ENCODE data around the gene SSH2. TPM values are rescaled to one million over a fixed set of nuclear protein-coding genes. Genes with fewer than 3 reads are reported as not detected.

Gene SSH2
- total and polyA plus RNA-seq, 2 experiments from 2014 or later: 8.3 to 18.9 TPM

DNA sequence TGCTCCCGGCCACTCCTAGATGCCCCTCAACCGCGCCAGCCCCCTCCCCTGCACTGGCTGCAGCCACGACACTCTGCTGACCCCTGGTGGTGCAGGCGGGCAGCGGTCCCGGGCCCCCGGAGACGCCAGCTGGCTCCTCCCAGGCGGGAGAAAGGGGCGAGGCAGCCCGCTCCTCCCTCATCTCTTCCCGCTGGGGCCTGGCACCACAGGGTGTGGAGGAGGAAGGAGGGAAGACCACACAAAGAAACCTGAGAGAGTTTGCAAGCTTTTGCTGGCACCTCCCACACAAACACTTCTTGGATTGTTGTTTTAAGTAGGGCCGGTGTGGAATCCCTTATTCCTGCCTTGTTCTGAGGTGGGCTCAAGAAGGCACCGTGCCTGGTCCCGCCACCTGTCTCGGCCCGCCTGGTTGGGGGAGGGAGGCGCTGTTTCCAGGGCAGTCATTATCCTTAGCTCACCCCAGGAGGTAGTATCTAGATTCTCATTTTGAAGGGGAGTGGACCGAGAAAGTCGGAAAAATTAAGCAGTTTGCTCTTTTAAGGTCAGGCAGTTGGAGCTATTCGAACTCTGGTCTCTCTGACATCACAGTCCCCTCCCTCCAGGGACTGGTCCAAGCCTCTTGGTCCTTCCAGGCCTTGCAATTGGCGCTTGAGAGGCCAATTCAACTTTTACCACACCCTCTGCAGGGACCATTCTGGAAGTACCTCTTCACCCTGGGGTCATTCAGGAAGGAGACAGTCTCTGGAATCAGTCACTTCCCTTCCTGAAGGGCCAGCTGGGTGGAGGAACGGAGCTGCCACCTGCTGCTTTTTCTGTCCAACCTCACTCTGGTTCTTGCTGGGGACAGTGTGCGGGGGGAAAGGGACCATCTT is 338.1 kb downstream of the SSH2 start:
- no peaks in the 10 kb centered on the region for H3K9me3 ChIP-seq (ENCODE audit: low read depth)
- H3K4me3 ChIP-seq: peak overlapping the region; percentile 66
- H3K79me2 ChIP-seq (ENCODE audit: insufficient read depth): peaks cover 19% of the 10 kb centered on the region
- no peak for TF ChIP-seq EZH2 (IDR thresholded peaks at IDR 0.05; ENCODE audit: insufficient read depth, poor library complexity, severe bottlenecking)
- TF ChIP-seq EZH2phosphoT487 (IDR thresholded peaks at IDR 0.05; ENCODE audit: insufficient read depth, low read depth): no peak
- peaks cover 20% of the 10 kb centered on the region; the same call in 1 of the 2 replicates for H3F3A ChIP-seq (ENCODE audit: insufficient read depth)
- 7% methylated on average over 22 to 25 of the region's 25 CpGs for WGBS, 2 experiments (ENCODE audit: low coverage in 1 of 2, low lambda C conversion rate in 2 of 2, missing lambda C conversion rate in 2 of 2)
- peak; percentile 84 for DNase-seq
- no peaks in the 10 kb centered on the region for H3K9me2 ChIP-seq (ENCODE audit: insufficient read depth)
- H3K36me3 ChIP-seq (ENCODE audit: low read depth): no peaks in the 10 kb centered on the region
- peaks cover 30% of the 10 kb centered on the region for H3K4me1 ChIP-seq (ENCODE audit: insufficient read depth)
- no peaks in the 10 kb centered on the region for H3K27me3 ChIP-seq (replicated peaks; ENCODE audit: insufficient read depth)
- H3K27ac ChIP-seq: peak overlapping the region; percentile 56; the same call in 1 of the 2 replicates
- no peaks in the 10 kb centered on the region for H4K20me1 ChIP-seq (ENCODE audit: insufficient read depth)
- H3K9ac ChIP-seq: peak overlapping the region; percentile 32; the same call in 1 of the 2 replicates
- in situ Hi-C loops (cut with MboI): no loop called here
- H3K4me2 ChIP-seq (ENCODE audit: unreplicated experiment): peak overlapping the region; percentile 63
- H2AFZ ChIP-seq: peak overlapping the region; percentile 79

- H3K4me3 ChIP-seq: peak overlapping the region; percentile 66
- H2AFZ ChIP-seq: peak overlapping the region; percentile 79
- no peaks in the 10 kb centered on the region for H4K20me1 ChIP-seq (ENCODE audit: insufficient read depth)
- WGBS, 2 experiments (ENCODE audit: low coverage in 1 of 2, low lambda C conversion rate in 2 of 2, missing lambda C conversion rate in 2 of 2): 1 to 4% methylated on average over 19 to 24 of the region's 31 CpGs
- H3K79me2 ChIP-seq (ENCODE audit: insufficient read depth): peaks cover 26% of the 10 kb centered on the region
- no peaks in the 10 kb centered on the region for H3K36me3 ChIP-seq (ENCODE audit: low read depth)
- peak overlapping the region; percentile 56 for H3K27ac ChIP-seq
- in situ Hi-C loops (cut with MboI): no loop called here
- peak overlapping the region; percentile 32; the same call in 1 of the 2 replicates for H3K9ac ChIP-seq
- peak overlapping the region; percentile 63 for H3K4me2 ChIP-seq (ENCODE audit: unreplicated experiment)
- no peaks in the 10 kb centered on the region for H3K9me3 ChIP-seq (ENCODE audit: low read depth)
- no peak for TF ChIP-seq EZH2phosphoT487 (IDR thresholded peaks at IDR 0.05; ENCODE audit: insufficient read depth, low read depth)
- TF ChIP-seq EZH2 (IDR thresholded peaks at IDR 0.05; ENCODE audit: insufficient read depth, poor library complexity, severe bottlenecking): no peak
- DNase-seq: peak; percentile 77
- no peaks in the 10 kb centered on the region for H3K27me3 ChIP-seq (replicated peaks; ENCODE audit: insufficient read depth)
- H3K9me2 ChIP-seq (ENCODE audit: insufficient read depth): no peaks in the 10 kb centered on the region
- peaks cover 30% of the 10 kb centered on the region for H3K4me1 ChIP-seq (ENCODE audit: insufficient read depth)
- peaks cover 20% of the 10 kb centered on the region; the same call in 1 of the 2 replicates for H3F3A ChIP-seq (ENCODE audit: insufficient read depth)
These were observed 338.8 kb downstream of the SSH2 start for GRCh38 chr17:29591146-29591736.

GRCh38 chr17:29590411-29591145 is 339.4 kb downstream of the SSH2 start:
- Histone ChIP-seq H3F3A (ENCODE audit: insufficient read depth) (peaks cover 20% of the 10 kb centered on the region; the same call in 1 of the 2 replicates), H2AFZ (peak overlapping the region; percentile 79), H3K9ac (peak overlapping the region; percentile 61; the same call in 1 of the 2 replicates), H3K36me3 (ENCODE audit: low read depth) (no peaks in the 10 kb centered on the region), H3K4me2 (ENCODE audit: unreplicated experiment) (peak overlapping the region; percentile 63), H3K4me3 (peak overlapping the region; percentile 66), H4K20me1 (ENCODE audit: insufficient read depth) (no peaks in the 10 kb centered on the region), H3K27ac (peak overlapping the region; percentile 56), H3K9me2 (ENCODE audit: insufficient read depth) (no peaks in the 10 kb centered on the region), H3K27me3 (replicated peaks; ENCODE audit: insufficient read depth) (no peaks in the 10 kb centered on the region), H3K9me3 (ENCODE audit: low read depth) (no peaks in the 10 kb centered on the region), H3K4me1 (ENCODE audit: insufficient read depth) (peaks cover 30% of the 10 kb centered on the region), H3K79me2 (ENCODE audit: insufficient read depth) (peaks cover 33% of the 10 kb centered on the region)
- DNase-seq: peak; percentile 87
- TF ChIP-seq EZH2phosphoT487 (IDR thresholded peaks at IDR 0.05; ENCODE audit: insufficient read depth, low read depth) (no peak), EZH2 (IDR thresholded peaks at IDR 0.05; ENCODE audit: insufficient read depth, poor library complexity, severe bottlenecking) (no peak)
- 17 to 22% methylated on average over 25 to 30 of the region's 30 CpGs for WGBS, 2 experiments (ENCODE audit: low coverage in 1 of 2, low lambda C conversion rate in 2 of 2, missing lambda C conversion rate in 2 of 2)
- in situ Hi-C loops (cut with MboI): no loop called here

Data from GM23248 (cell line).